Right hindlimb (tissue), 1 donor: ENCODE measurements around the gene LMO4.
A peak's percentile ranks its signal among the peaks of the same experiment; 100 is the strongest.

Experiments used
- DNase-seq: peaks from one replicate; pipeline ENCODE4 v3.0.0-alpha.2; 2018

The LMO4 gene

GRCh38 chr1:87328272-87329050 lies at the start of gene LMO4:
LMO4 (plus strand) TSS chr1:87328880; CDS start chr1:87332016, 3,136 bp downstream.
- peak; percentile 99 for DNase-seq

GRCh38 chr1:87279536-87279875 lies 49.2 kb upstream of the LMO4 start:
- DNase-seq, result no peak

GRCh38 chr1:87279966-87280535 lies 48.6 kb upstream of the LMO4 start:
- DNase-seq, result no peak

- no peak for DNase-seq
These were observed 44.0 kb upstream of the LMO4 start for GRCh38 chr1:87284456-87285240.

DNA sequence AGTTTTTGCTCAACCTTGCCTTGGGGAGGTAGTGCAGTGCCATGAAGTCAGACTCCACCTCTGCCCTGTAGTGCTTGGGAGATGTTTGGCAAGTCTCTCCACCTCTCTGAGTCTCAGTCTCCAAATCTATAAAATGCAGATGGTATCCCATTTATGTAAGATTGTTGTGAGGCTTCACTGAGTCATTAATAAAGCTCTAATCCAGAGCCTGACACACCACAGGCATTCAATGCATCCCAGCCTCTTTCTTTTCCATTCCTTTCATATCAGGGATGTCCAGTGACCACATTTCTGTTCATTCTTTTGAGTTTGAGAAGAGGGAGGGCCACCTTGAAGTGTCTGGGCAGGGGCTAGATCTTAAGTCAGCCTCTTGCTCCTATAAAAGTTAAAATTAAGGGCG lies 37.6 kb upstream of the LMO4 start:
- no peak for DNase-seq

GRCh38 chr1:87292684-87293493 lies 35.8 kb upstream of the LMO4 start:
- peak; percentile 64 for DNase-seq

DNA sequence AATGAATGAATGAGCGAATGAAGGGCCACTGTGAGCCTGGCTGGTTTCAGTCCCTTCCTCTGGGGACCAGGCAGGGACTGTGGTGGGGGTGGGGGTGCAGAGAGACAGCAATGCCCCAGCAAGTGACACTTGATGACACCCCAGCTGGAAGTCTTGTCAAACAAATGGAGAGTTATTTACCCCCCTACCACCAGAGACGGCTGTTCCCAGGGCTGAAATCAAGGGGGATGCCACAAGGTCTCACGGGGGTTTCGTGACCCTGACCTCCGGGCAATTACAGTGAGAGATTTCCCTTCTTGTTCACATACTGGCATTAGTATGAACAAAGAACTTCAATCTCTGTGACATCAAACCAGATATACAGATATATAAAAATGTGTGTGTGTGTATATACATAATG lies 34.0 kb upstream of the LMO4 start:
- DNase-seq, result no peak

DNA sequence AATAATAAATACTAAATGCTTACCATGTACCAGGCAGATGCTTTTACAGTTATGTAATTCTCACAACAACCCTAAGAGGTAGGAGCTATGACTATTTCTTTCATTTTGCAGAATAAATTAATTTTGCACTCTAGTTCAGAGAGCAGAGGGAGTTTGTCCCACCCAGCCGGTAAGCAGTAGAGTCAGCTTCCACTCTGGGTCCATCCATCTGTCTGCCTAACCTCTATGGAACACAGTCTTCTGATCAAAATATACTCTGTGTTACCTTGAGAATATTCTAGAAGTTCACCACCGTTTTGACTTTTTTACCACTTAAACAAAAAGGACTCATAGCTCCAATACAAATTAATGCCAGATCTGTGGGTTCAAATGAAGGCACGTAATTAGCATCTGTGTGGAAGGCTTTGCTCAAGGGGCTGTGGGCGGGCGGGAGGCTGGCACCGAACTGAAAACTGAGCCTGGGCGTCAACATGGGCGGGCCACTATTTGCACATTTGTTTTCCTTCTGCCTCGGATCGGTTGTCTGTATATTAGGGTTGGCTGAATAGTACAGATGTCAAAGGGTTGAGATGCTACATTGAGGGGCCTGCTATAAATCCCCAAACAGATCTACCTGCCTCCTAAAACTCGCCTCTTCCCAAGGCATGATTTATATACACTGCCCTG lies 33.1 kb upstream of the LMO4 start:
- DNase-seq, result no peak

GRCh38 chr1:87296206-87296605 lies 32.5 kb upstream of the LMO4 start:
- DNase-seq, result no peak

GRCh38 chr1:87299661-87300060 lies 29.0 kb upstream of the LMO4 start:
- no peak for DNase-seq

DNA sequence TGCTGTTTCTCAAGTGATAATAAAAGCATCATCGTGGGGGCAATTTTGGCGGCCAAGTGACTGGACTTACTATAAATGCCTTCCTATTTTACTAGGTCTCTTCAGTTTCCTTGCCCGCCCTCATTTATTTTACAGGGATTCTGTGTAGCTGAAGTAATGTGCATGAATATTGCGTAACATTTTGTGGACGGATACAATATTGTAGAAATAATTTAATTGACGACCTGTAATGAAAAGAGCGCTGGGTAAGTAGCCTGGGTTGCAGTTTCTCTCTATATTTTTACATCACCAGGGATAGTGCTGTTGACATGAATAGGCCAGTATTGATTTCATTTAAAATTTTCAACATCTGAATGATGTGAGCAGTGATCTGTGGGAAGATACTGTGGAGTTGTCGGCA lies 28.1 kb upstream of the LMO4 start:
- no peak for DNase-seq

GRCh38 chr1:87305151-87305550 lies 23.5 kb upstream of the LMO4 start:
- DNase-seq, result no peak

DNA sequence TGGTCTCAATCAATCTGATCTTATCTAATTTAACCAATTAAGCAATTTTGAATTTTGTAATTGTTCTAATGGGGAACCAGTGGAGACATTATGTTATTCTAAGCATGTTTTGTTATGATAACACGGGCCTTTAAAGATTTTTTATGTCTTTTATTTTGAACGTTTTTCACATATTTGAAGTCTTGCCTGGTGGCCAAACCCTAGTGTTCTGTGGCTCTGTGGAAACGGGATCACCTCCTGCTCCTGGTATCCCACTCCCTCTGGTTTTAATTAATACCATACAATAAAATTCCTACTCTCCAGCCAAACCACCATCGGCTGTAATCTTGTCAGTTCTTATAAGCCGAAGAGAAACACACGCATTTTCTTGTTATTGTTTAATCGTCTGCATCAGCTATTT lies 22.9 kb upstream of the LMO4 start:
- DNase-seq, result no peak

- no peak for DNase-seq
These were observed 21.4 kb upstream of the LMO4 start for GRCh38 chr1:87307306-87307705.

DNA sequence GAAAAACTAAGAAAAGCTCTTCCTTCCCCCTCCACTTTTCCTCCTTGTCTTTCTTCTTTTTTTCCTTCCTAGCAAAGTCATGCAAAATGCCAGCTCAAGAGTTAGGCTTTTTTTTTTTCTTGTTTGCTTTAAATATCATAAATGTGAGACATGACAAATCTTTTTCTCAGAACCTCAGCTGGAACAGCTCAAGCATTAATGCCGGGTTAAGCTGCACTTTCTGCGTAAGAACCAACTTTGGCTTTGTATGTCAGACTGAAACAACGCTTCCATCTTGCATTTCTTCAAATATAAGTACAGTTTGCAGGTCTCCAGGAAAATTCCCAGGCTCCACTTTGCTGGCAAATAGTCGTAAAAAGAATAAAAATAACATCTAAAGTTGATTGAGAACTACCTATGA lies 20.7 kb upstream of the LMO4 start:
- no peak for DNase-seq

GRCh38 chr1:87314091-87314490 lies 14.6 kb upstream of the LMO4 start:
- no peak for DNase-seq

GRCh38 chr1:87318056-87318650 lies 10.5 kb upstream of the LMO4 start:
- no peak for DNase-seq

DNA sequence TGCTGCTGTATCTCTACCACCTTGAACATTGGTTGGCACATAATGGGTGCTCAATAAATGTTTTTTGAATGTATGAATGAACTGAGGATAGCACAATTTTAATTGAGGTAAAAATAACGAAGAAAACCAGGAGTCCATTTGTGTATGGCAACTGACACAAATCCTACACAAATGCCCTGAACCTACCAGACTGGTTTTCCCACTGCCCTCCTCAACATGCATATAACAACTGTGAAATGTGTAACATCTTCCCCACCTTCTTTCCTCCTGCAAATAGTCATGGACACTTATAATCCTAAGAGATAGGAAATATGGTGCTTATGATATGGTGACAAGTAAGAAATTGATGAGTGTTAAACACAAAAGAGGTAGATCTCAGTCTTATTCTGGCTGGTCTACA lies 9.9 kb upstream of the LMO4 start:
- DNase-seq, result no peak

GRCh38 chr1:87325982-87326738 lies 2.5 kb upstream of the LMO4 start:
- DNase-seq, result peak; percentile 45

DNA sequence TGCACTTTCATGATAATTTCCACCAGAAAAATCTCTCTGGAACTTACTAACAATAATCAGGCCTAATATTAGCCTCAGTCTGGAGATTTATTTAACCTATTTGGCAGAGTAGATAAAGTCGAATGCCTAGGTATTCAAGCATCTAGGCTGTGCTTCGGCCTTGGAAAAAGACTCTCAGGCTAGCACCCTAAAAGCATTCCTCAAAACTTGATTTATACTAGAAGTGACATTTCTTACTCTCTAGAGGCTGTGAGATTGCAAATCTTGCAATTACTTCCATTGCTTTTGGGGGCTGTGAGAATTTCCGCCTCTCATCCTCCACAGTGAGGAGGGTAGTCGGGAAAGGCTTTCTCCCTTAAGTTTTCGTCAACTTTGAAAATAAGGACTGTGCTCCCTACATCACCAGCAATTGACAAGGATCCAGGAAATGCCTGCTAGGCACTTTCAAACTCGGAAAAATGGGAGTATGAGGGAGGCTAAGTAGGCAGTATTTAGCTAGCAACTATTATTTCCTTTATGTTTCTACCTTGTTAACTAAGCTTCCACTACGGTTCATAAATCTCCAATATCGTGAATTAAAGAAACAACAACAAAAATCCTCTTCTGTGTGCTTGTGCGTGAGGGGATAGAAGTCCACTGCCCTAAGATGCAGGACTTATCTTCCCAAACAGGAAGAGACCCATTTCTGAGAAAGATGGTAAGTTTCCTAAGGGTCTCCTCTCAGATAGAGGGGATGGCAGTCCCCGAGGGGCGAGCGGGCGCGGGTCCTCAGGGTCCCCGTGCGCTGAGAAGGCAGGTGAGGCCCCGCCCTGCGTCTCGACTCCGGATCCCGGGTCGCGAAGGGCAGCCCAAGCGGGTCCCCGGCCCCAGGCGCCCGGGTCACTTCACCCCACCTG lies 1.1 kb upstream of the LMO4 start:
- no peak for DNase-seq
